ENCODE results near the gene CAV1. TPM values are rescaled to one million over a fixed set of nuclear protein-coding genes. Genes with fewer than 3 reads are reported as not detected.

Gene CAV1
- total RNA-seq, 1 donor from 2014 or later, result 531 TPM

DNA sequence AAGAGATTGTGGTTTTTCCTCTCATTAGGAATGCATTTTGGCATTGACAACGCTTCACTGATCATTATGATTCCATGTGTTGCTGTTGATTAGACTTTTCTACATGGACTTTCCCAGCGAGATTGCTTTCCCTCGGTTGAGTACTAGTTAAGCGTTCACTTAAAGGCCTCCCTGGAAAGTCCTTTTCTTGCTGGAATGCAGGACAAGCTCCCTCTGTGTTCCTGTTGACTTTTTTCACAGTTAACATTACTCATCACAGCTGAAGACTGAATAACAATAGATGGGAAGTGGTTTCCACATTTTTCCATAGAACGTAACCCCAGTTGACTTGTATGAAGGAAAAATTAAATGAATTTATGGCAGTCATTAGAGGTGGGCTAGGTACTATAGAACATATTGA, 2.6 kb upstream of the CAV1 start:
- intact Hi-C loops (cut with DNase I), result loop anchor here (10.0 kb wide), 1 partner anchor 257 kb away; no protein-coding TSS in a partner anchor
- no peak for DNase-seq

DNA sequence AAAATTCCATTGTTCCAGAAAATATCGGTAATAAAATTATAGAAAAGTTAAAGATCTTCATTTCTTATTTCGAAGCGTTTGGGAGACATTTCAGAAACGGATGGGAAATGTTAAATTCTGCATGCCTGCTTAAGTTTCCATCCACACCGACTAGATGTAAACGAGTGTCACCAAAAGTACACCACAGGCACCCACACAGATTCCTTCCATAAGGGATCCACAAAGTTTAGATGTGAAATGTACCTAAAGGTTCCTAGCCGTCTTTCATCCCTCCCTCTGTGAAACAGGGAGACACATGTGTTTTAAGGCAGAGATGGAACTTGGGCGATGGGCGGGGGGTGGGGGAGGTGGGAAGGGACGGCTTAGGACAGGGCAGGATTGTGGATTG, 621 bp upstream of the CAV1 start:
- ATAC-seq (no peak), DNase-seq (no peak)
- peak overlapping the region; percentile 92 for H3K27ac ChIP-seq
- TF ChIP-seq, protein P1, sequence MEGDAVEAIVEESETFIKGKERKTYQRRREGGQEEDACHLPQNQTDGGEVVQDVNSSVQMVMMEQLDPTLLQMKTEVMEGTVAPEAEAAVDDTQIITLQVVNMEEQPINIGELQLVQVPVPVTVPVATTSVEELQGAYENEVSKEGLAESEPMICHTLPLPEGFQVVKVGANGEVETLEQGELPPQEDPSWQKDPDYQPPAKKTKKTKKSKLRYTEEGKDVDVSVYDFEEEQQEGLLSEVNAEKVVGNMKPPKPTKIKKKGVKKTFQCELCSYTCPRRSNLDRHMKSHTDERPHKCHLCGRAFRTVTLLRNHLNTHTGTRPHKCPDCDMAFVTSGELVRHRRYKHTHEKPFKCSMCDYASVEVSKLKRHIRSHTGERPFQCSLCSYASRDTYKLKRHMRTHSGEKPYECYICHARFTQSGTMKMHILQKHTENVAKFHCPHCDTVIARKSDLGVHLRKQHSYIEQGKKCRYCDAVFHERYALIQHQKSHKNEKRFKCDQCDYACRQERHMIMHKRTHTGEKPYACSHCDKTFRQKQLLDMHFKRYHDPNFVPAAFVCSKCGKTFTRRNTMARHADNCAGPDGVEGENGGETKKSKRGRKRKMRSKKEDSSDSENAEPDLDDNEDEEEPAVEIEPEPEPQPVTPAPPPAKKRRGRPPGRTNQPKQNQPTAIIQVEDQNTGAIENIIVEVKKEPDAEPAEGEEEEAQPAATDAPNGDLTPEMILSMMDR (IDR thresholded peaks at IDR 0.05), result no peak
- peak overlapping the region; percentile 76 for H3K4me3 ChIP-seq
- peaks cover 19% of the 10 kb centered on the region for H3K4me1 ChIP-seq
- no peaks in the 10 kb centered on the region for H3K9me3 ChIP-seq
- peaks cover 10% of the 10 kb centered on the region for H3K27me3 ChIP-seq (ENCODE audit: low read depth)
- H3K36me3 ChIP-seq, result peaks cover 2% of the 10 kb centered on the region
- intact Hi-C loops (cut with DNase I), result loop anchor here (10.0 kb wide), 1 partner anchor 259 kb away; no protein-coding TSS in a partner anchor

More for the DNA sequence above, 2.6 kb upstream of the CAV1 start:
- Histone ChIP-seq H3K27ac (peak overlapping the region; percentile 61), H3K27me3 (ENCODE audit: low read depth) (peaks cover 10% of the 10 kb centered on the region), H3K4me3 (no peak overlapping the region), H3K4me1 (peaks cover 19% of the 10 kb centered on the region), H3K9me3 (no peaks in the 10 kb centered on the region), H3K36me3 (no peaks in the 10 kb centered on the region)
- ATAC-seq, result peak in 1 of 2 donors; percentile 6
- TF ChIP-seq, protein P1 (IDR thresholded peaks at IDR 0.05), result no peak

DNA sequence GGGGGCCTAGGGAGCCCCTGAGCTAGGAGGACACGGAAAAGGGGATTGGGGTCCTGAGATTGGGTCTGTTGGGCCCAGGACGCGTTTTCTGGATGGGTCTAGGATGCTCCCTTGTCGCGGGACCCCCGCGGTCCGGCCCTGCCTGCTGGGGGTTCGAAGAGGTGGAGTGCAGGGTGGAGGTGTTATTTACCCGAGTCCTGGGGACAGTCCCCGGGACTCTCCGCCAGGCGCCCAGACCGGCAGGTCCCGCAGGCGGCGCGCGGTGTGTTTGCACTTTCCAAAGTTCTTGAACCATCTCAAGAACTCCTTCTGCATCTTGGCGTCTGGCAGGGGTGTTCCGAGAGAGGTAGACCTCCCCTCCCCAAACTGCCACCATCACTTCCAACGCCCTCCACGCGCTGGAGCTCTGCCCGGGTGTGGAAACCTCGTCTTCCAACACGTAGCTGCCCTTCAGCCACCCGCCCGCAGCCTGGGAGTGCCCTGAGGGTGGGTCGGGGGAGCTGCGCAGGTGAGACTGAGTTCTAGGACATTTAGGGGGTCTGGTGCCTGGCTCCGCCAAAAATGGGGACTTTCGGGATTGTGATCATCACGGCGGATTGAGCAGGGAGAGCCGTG, 569 bp downstream of the CAV1 start:
- Histone ChIP-seq H3K4me1 (peaks cover 22% of the 10 kb centered on the region), H3K36me3 (peaks cover 8% of the 10 kb centered on the region), H3K4me3 (peak overlapping the region; percentile 76), H3K9me3 (no peaks in the 10 kb centered on the region), H3K27me3 (ENCODE audit: low read depth) (peaks cover 10% of the 10 kb centered on the region), H3K27ac (peak overlapping the region; percentile 92)
- peak; percentile 79 for DNase-seq
- intact Hi-C loops (cut with DNase I), result loop anchor here (10.0 kb wide), 1 partner anchor 261 kb away; no protein-coding TSS in a partner anchor
- TF ChIP-seq, protein P1 (IDR thresholded peaks at IDR 0.05), result no peak
- ATAC-seq, result peak; percentile 77 to 80

DNA sequence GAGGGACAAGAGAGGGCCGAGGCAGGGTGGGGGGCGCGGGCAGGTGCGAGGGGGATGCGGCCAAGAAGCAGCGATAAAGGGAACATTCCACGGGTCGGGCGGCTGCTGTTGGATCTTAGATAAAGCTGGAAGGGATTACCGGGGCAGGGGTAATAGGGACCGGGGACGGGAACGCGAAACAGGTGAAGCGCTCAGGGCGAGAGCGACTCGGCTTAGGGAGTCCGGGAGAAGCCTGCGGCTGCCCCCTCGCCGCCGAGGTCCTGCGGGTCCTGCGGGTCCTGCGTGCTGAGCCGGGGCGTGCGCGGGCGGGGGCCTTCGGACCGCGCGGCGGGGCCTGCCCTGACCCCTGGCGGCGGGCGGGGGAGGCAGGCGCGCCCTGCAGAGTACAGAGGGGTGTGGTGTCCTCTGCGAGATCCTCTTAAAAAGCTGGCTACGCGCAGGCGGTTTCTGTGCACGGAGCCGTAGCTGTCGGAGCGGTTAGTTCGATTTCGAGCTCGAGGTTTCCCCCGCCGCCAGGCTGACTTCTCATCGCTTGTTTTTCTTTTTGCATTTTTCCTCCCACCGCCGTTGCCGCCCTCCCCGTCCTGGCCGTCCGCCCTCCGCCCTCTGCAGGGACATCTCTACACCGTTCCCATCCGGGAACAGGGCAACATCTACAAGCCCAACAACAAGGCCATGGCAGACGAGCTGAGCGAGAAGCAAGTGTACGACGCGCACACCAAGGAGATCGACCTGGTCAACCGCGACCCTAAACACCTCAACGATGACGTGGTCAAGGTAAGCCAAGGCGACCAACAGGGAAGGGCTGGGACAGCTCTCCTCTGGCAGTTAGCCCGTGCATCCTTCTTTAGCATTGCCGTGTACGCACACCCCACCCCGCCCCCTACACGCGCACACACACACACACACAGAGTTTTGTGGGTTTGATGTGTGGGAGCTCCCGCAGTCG, 1.4 kb downstream of the CAV1 start:
- Histone ChIP-seq H3K4me1 (peaks cover 27% of the 10 kb centered on the region), H3K4me3 (peak overlapping the region; percentile 76), H3K9me3 (no peaks in the 10 kb centered on the region), H3K27ac (peak overlapping the region; percentile 92), H3K36me3 (peaks cover 8% of the 10 kb centered on the region), H3K27me3 (ENCODE audit: low read depth) (peaks cover 10% of the 10 kb centered on the region)
- intact Hi-C loops (cut with DNase I), result loop anchor here (10.0 kb wide), 1 partner anchor 261 kb away; no protein-coding TSS in a partner anchor
- TF ChIP-seq, protein P1 (IDR thresholded peaks at IDR 0.05), result peak; percentile 87
- peak; percentile 85 for DNase-seq
- peak; percentile 89 to 94 for ATAC-seq

DNA sequence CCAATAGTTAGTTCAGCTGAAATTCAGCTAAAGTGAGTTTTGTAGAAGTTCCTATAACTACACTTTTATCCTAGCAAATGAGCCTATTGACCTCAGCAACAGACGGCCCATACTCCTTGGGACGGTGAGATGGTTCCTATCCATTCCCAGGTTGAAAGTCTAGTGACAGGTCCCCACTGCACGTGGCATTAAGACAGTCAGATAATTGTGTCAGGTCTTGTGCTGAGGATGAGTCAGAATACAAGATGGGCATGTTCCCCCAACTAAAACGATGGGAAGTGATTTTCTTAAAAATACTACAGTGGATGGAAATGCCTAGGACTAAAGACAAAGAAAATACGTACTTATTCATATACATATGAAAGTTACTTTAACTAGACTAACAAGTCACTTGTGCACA, 2.1 kb downstream of the CAV1 start:
- Histone ChIP-seq H3K4me1 (peaks cover 27% of the 10 kb centered on the region), H3K4me3 (peak overlapping the region; percentile 76), H3K27me3 (ENCODE audit: low read depth) (peaks cover 10% of the 10 kb centered on the region), H3K9me3 (no peaks in the 10 kb centered on the region), H3K27ac (peak overlapping the region; percentile 92), H3K36me3 (peaks cover 8% of the 10 kb centered on the region)
- DNase-seq, result no peak
- no peak for ATAC-seq
- intact Hi-C loops (cut with DNase I), result loop anchor here (10.0 kb wide), 1 partner anchor 262 kb away; no protein-coding TSS in a partner anchor
- TF ChIP-seq, protein P1 (IDR thresholded peaks at IDR 0.05), result no peak
